ENCODE measurements around the gene AKR7A2. TPM values are rescaled to one million over a fixed set of nuclear protein-coding genes. Genes with fewer than 3 reads are reported as not detected.
A peak's percentile ranks its signal among the peaks of the same experiment; 100 is the strongest.

The AKR7A2 gene
- polyA plus RNA-seq: 87.9 TPM

- Mint-ChIP-seq H3K27me3 (no peaks in the 10 kb centered on the region), H3K4me1 (peaks cover 45 to 54% (median 46%) of the 10 kb centered on the region in 3 donors), H3K4me3 (peak within 1 kb of the TSS; percentile 84 to 94 (median 91)), H3K9me3 (no peaks in the 10 kb centered on the region), H3K27ac (peak within 1 kb of the TSS; percentile 94 to 98 (median 96)), H3K36me3 (peaks cover 6% of the 10 kb centered on the region)
Observed at GRCh38 chr1:19311931-19312781, at the start of gene AKR7A2, which contains the start of gene SLC66A1. Gene AKR7A2 (minus strand): TSS chr1:19312144. CDS start chr1:19312124, 20 bp downstream. Gene SLC66A1 (plus strand): TSS chr1:19312326. CDS start chr1:19317678, 5,352 bp downstream.

GRCh38 chr1:19360843-19361610 lies 49.1 kb upstream of the AKR7A2 start:
- H3K27me3 Mint-ChIP-seq: no peaks in the 10 kb centered on the region
- peaks cover 2% of the 10 kb centered on the region for H3K36me3 Mint-ChIP-seq
- no peak overlapping the region for H3K4me3 Mint-ChIP-seq
- no peak overlapping the region for H3K27ac Mint-ChIP-seq
- H3K9me3 Mint-ChIP-seq: no peaks in the 10 kb centered on the region
- H3K4me1 Mint-ChIP-seq: peaks cover 5 to 13% (median 9%) of the 10 kb centered on the region in 3 donors

DNA sequence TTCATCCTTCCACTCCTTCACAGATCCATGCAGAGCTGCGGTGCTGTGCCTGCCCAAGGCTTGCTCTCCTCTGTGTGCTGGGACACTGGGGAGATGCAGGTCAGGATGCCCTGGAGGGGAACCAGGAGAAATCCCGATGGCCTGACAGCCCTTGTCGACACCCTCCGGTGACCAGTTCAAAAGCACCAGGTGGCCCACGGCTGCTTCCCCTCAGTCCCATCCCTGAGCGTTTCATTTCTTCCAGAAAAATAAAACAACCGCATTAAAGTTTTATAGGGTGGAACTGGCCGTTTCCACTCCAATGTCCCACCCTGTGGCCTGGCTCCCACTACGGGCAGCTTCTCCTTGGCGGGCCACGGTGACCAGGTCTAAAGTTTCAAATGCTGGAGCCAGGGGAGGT lies 48.5 kb upstream of the AKR7A2 start:
- peaks cover 5 to 13% (median 9%) of the 10 kb centered on the region in 3 donors for H3K4me1 Mint-ChIP-seq
- H3K9me3 Mint-ChIP-seq: no peaks in the 10 kb centered on the region
- no peaks in the 10 kb centered on the region for H3K27me3 Mint-ChIP-seq
- H3K36me3 Mint-ChIP-seq: peaks cover 5% of the 10 kb centered on the region
- H3K27ac Mint-ChIP-seq: peak overlapping the region in 1 of 3 donors; percentile 52
- H3K4me3 Mint-ChIP-seq: no peak overlapping the region

DNA sequence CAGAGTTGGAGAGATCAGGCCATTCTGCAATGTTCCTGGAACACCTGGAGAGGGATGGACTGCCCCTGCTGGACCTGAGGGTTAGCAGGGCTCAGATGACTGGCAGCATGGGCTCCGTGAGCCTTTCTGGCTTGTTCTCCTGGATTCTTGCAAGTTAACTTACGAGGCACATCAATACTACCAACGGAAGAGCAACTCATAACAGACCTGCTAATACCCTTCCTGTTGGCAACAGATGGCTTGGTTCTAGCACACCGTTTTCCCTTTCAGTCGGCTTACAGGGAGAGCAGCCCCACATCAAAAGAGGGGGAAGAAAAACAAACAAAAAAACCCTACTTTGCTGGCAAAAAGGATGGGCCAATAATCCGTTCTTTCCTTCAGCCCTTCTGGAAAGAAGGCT lies 48.1 kb upstream of the AKR7A2 start:
- peak overlapping the region in 1 of 3 donors; percentile 52 for H3K27ac Mint-ChIP-seq
- peaks cover 5% of the 10 kb centered on the region for H3K36me3 Mint-ChIP-seq
- peaks cover 5 to 13% (median 9%) of the 10 kb centered on the region in 3 donors for H3K4me1 Mint-ChIP-seq
- no peaks in the 10 kb centered on the region for H3K27me3 Mint-ChIP-seq
- H3K4me3 Mint-ChIP-seq: no peak overlapping the region
- H3K9me3 Mint-ChIP-seq: no peaks in the 10 kb centered on the region

GRCh38 chr1:19359357-19359756 lies 47.4 kb upstream of the AKR7A2 start:
- Mint-ChIP-seq H3K27ac (no peak overlapping the region), H3K9me3 (no peaks in the 10 kb centered on the region), H3K27me3 (no peaks in the 10 kb centered on the region), H3K36me3 (peaks cover 5% of the 10 kb centered on the region), H3K4me1 (peaks cover 5 to 9% (median 6%) of the 10 kb centered on the region in 3 donors), H3K4me3 (no peak overlapping the region)

DNA sequence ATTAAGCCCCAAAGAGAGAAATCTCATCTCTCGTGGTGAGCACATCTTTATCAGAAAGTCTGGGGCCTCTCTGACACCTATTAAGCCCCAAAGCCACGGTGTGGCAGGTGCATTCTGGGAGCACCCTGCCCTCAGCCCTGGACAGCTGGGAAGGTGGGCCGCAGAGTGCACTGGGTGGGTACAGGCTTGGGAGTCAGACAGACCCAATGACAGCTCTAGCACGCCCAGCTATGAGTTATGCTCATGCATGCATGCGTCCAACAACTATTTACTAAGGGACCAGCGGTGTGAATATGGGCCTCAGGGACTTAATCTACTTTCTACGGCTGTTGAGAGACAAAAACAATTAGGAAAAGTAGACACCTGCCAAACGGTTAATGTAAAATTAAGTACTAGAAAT lies 46.8 kb upstream of the AKR7A2 start:
- Mint-ChIP-seq H3K27me3 (no peaks in the 10 kb centered on the region), H3K36me3 (peaks cover 5% of the 10 kb centered on the region), H3K27ac (no peak overlapping the region), H3K4me3 (no peak overlapping the region), H3K9me3 (no peaks in the 10 kb centered on the region), H3K4me1 (peaks cover 5 to 8% (median 6%) of the 10 kb centered on the region in 3 donors)

DNA sequence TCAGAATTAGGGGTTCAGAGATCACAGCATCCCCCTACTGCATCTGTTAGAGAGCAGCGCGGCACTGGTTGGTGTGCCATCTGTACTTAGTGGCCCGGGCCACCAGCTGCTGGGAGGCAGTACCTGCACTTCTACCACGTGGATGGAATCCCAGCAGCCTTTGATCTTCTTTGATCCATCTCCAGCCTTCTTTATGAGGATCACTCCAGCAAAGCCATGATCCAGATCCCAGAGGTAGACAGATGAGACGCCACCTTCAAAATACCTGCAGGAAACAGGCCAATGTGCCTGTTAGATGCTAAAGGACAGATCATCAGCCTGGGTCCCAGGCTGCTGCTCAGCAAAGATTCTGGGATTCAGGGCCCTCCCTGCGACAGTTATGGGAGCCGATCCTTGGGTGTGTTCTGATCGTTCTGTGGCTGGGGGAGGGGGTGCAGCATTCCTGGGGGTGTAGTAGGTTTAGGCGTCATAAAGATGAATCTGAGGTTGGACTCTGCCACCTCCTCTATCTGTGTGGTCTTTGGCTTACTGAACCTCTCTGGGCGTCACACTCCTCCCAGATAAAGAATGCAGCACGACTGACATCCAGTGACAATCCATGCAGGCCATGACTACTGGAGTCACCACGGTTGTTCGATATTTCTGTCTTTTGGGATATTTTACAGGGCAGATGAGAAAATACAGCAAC lies 45.5 kb upstream of the AKR7A2 start:
- no peaks in the 10 kb centered on the region for H3K27me3 Mint-ChIP-seq
- H3K4me3 Mint-ChIP-seq: no peak overlapping the region
- H3K36me3 Mint-ChIP-seq: peaks cover 5% of the 10 kb centered on the region
- peaks cover 5 to 6% (median 6%) of the 10 kb centered on the region in 3 donors for H3K4me1 Mint-ChIP-seq
- no peaks in the 10 kb centered on the region for H3K9me3 Mint-ChIP-seq
- H3K27ac Mint-ChIP-seq: peak overlapping the region in 2 of 3 donors; percentile 41 to 45

DNA sequence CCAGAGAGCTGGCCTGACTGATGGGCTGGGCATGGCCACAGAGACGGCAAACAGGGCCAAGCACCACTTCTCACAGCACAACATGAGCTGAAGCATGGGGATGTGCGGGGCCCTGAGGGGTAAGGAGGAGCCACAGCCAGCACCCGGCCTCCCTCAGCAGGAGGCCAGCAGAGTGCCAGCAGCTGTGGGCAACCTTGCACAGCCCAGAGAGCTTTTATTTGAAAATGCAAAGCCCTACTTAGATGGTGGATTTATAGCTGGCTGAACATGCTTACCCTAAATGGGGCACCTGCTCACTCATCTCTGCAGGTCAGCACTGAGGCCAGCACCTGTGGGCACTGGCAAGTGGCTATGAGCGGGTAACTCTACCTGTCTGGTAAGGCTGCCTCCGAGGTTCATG lies 44.3 kb upstream of the AKR7A2 start:
- no peak overlapping the region for H3K27ac Mint-ChIP-seq
- peaks cover 5% of the 10 kb centered on the region for H3K36me3 Mint-ChIP-seq
- H3K27me3 Mint-ChIP-seq: no peaks in the 10 kb centered on the region
- H3K4me3 Mint-ChIP-seq: no peak overlapping the region
- peaks cover 5 to 6% (median 5%) of the 10 kb centered on the region in 3 donors for H3K4me1 Mint-ChIP-seq
- H3K9me3 Mint-ChIP-seq: no peaks in the 10 kb centered on the region

DNA sequence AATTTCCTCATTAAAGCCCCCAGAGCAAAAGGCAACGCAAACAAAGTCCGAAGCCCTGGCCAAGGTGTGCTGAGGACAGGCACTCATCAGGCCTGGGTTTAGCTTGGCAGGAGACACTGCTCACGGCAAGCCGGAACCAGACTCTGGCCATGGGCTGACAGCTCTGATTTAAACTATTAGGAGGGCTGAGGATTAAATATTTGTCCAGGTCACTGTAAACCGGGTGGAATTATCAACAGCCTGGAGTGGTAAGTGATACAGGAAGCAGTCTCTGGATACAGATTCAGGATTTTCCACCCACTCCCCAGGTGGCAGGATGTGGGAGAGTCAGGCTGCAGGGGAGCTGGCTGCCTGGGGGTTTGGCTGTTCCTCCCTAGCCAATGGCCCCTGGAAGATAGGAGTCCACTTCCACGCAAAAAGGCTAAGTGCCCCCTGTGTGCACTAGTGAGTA lies 42.6 kb upstream of the AKR7A2 start:
- Mint-ChIP-seq H3K9me3 (no peaks in the 10 kb centered on the region), H3K4me3 (no peak overlapping the region), H3K4me1 (no peaks in the 10 kb centered on the region), H3K27ac (no peak overlapping the region), H3K36me3 (peaks cover 5% of the 10 kb centered on the region), H3K27me3 (no peaks in the 10 kb centered on the region)

GRCh38 chr1:19353596-19353995 lies 41.7 kb upstream of the AKR7A2 start:
- Mint-ChIP-seq H3K9me3 (no peaks in the 10 kb centered on the region), H3K27me3 (no peaks in the 10 kb centered on the region), H3K4me3 (no peak overlapping the region), H3K4me1 (no peaks in the 10 kb centered on the region), H3K36me3 (peaks cover 5% of the 10 kb centered on the region), H3K27ac (no peak overlapping the region)

DNA sequence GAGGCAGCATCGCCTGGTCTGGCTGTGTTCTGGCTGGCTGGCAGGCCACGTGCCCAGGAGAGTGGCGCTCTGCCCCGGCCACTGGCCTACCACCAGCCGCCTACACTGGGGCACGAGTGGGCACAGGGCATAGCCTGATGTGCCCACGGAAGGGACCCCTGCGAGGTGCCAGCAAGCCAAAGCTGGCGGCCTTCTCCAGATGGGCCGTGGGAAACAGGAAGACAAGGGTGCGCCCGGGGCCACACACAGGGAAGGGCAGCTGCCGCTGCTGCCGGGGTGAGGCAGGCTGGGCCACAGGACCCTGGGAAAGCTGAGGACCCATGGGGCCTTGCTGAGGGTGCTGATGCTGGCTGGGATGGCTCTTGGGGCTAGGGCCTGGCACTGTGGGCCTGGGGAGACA lies 40.9 kb upstream of the AKR7A2 start:
- Mint-ChIP-seq H3K9me3 (no peaks in the 10 kb centered on the region), H3K27ac (no peak overlapping the region), H3K4me1 (no peaks in the 10 kb centered on the region), H3K27me3 (no peaks in the 10 kb centered on the region), H3K36me3 (peaks cover 5% of the 10 kb centered on the region), H3K4me3 (no peak overlapping the region)

DNA sequence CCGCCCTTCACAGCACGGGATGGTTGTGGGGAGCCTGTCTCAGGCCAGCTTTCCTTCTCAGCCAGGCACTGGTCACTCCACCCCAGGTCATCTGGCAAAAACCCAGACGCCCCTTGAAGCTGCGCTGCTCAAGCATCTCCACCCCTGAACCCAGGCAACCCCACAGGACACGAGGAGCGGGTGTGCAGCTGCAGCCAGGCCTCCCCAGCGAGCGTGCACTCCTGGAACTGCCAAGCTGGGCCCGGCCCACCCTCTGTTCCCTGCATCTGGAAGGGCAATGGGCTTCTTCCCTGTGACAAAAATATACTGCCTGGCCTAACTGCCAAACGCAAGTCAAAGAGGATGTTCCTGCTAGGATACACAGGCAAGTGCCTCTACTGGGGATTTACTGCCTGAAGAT lies 39.9 kb upstream of the AKR7A2 start:
- no peaks in the 10 kb centered on the region for H3K4me1 Mint-ChIP-seq
- no peaks in the 10 kb centered on the region for H3K27me3 Mint-ChIP-seq
- no peaks in the 10 kb centered on the region for H3K9me3 Mint-ChIP-seq
- H3K4me3 Mint-ChIP-seq: no peak overlapping the region
- H3K27ac Mint-ChIP-seq: peak overlapping the region in 1 of 3 donors; percentile 19
- H3K36me3 Mint-ChIP-seq: peaks cover 3% of the 10 kb centered on the region

GRCh38 chr1:19350566-19350965 lies 38.6 kb upstream of the AKR7A2 start:
- Mint-ChIP-seq H3K9me3 (no peaks in the 10 kb centered on the region), H3K4me3 (no peak overlapping the region), H3K27ac (peak overlapping the region in 1 of 3 donors; percentile 96), H3K4me1 (peaks cover 0 to 2% (median 0%) of the 10 kb centered on the region in 3 donors), H3K36me3 (peaks cover under 1% of the 10 kb centered on the region), H3K27me3 (no peaks in the 10 kb centered on the region)

- no peak overlapping the region for H3K4me3 Mint-ChIP-seq
- H3K36me3 Mint-ChIP-seq: no peaks in the 10 kb centered on the region
Observed at GRCh38 chr1:19349999-19350398, 38.1 kb upstream of the AKR7A2 start.

More at GRCh38 chr1:19349999-19350398, 38.1 kb upstream of the AKR7A2 start:
- H3K4me1 Mint-ChIP-seq: peaks cover 0 to 2% (median 0%) of the 10 kb centered on the region in 3 donors
- no peaks in the 10 kb centered on the region for H3K9me3 Mint-ChIP-seq
- peak overlapping the region in 1 of 3 donors; percentile 96 for H3K27ac Mint-ChIP-seq
- H3K27me3 Mint-ChIP-seq: no peaks in the 10 kb centered on the region
